GM13976 (cell line): ENCODE measurements around the gene SNED1.

ENCODE experiments used
- DNase-seq: peaks from one replicate; pipeline ENCODE4 v3.0.0; 2012; ENCODE audit warnings: low spot score
- CTCF ChIP-seq: IDR thresholded peaks from 2 replicates; pipeline ENCODE4 v1.5.1; 2012; ENCODE audit warnings: borderline replicate concordance, mild to moderate bottlenecking; ENCODE audit not compliant: insufficient read depth; ENCODE audit errors: extremely low read depth, missing control alignments, control extremely low read depth
- in situ Hi-C: fragments of 300-500 bp; cut with MboI; formaldehyde crosslinking; loops from one replicate; pipeline ENCODE4 v1.12.0; 2022; ENCODE audit warnings: low sequenced_read_pairs, mixed read lengths, inconsistent platforms; ENCODE audit not compliant: unreplicated experiment

SNED1 gene

GRCh38 chr2:241009191-241009590 is 10.8 kb downstream of the SNED1 start:
- TF ChIP-seq CTCF, result no peak
- in situ Hi-C loops, result no loop called here
- peak; percentile 38 for DNase-seq

GRCh38 chr2:241009601-241010530 is 11.4 kb downstream of the SNED1 start:
- TF ChIP-seq CTCF, result no peak
- peak; percentile 74 for DNase-seq
- in situ Hi-C loops, result no loop called here

- DNase-seq, result no peak
- no peak for TF ChIP-seq CTCF
- in situ Hi-C loops, result no loop called here
Observed at GRCh38 chr2:241010531-241011295, 12.3 kb downstream of the SNED1 start.

GRCh38 chr2:241011296-241011600 is 12.8 kb downstream of the SNED1 start:
- in situ Hi-C loops, result no loop called here
- no peak for DNase-seq
- no peak for TF ChIP-seq CTCF

- in situ Hi-C loops, result no loop called here
Observed at GRCh38 chr2:241011751-241012510, 13.5 kb downstream of the SNED1 start.

More at GRCh38 chr2:241011751-241012510, 13.5 kb downstream of the SNED1 start:
- TF ChIP-seq CTCF, result no peak
- no peak for DNase-seq
